ENCODE results near the gene TNFRSF25.
A peak's percentile ranks its signal among the peaks of the same experiment; 100 is the strongest.
"Not testable (repeated sequence)": the region's sequence is repeated elsewhere in the genome, so short reads cannot be mapped to it uniquely, and the experiment has no call there.

TNFRSF25 gene

DNA sequence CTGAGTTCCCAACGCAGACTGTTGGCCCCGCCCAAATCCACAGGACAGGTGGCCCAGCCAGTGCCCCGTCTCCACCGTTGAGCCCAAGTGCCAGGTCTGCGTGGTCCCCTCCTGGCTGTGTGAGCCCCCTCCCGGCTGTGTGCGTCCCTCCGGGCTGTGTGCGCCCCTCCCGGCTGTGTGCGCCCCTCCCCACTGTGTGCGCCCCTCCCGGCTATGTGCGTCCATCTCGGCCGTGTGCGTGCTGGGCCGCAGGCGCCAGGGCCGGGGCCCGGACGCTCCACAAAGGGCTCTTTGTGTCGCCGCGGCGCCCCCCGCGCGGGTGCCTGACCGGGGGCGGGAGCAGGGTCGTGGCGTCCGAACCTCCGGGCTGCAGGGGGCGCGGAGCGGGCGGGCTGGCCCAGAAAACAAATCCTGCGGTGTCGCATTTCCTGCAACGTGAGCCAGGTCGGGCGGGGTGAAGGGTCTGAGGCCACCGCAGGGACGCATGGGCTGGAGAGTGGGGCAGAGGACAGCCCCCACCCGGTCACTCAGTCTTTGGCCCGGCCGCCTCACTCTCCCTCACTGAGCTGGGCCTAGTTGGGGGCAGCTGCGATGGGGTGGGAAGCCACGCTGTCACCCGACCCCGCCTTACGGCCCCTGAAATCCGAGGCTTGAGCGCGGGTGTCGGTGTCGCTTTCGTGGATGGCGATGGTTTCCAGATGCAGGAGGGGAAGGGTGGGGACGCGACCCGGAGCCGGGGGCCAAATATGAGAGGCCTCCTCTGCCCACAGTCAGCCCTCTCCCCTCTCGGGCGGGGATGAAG lies 18.8 kb downstream of the TNFRSF25 start:
- TF ChIP-seq, protein P1, sequence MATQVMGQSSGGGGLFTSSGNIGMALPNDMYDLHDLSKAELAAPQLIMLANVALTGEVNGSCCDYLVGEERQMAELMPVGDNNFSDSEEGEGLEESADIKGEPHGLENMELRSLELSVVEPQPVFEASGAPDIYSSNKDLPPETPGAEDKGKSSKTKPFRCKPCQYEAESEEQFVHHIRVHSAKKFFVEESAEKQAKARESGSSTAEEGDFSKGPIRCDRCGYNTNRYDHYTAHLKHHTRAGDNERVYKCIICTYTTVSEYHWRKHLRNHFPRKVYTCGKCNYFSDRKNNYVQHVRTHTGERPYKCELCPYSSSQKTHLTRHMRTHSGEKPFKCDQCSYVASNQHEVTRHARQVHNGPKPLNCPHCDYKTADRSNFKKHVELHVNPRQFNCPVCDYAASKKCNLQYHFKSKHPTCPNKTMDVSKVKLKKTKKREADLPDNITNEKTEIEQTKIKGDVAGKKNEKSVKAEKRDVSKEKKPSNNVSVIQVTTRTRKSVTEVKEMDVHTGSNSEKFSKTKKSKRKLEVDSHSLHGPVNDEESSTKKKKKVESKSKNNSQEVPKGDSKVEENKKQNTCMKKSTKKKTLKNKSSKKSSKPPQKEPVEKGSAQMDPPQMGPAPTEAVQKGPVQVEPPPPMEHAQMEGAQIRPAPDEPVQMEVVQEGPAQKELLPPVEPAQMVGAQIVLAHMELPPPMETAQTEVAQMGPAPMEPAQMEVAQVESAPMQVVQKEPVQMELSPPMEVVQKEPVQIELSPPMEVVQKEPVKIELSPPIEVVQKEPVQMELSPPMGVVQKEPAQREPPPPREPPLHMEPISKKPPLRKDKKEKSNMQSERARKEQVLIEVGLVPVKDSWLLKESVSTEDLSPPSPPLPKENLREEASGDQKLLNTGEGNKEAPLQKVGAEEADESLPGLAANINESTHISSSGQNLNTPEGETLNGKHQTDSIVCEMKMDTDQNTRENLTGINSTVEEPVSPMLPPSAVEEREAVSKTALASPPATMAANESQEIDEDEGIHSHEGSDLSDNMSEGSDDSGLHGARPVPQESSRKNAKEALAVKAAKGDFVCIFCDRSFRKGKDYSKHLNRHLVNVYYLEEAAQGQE (IDR thresholded peaks at IDR 0.05; ENCODE audit: insufficient replicate concordance, low read depth) = no peak
- TF ChIP-seq, protein P2, sequence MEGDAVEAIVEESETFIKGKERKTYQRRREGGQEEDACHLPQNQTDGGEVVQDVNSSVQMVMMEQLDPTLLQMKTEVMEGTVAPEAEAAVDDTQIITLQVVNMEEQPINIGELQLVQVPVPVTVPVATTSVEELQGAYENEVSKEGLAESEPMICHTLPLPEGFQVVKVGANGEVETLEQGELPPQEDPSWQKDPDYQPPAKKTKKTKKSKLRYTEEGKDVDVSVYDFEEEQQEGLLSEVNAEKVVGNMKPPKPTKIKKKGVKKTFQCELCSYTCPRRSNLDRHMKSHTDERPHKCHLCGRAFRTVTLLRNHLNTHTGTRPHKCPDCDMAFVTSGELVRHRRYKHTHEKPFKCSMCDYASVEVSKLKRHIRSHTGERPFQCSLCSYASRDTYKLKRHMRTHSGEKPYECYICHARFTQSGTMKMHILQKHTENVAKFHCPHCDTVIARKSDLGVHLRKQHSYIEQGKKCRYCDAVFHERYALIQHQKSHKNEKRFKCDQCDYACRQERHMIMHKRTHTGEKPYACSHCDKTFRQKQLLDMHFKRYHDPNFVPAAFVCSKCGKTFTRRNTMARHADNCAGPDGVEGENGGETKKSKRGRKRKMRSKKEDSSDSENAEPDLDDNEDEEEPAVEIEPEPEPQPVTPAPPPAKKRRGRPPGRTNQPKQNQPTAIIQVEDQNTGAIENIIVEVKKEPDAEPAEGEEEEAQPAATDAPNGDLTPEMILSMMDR (IDR thresholded peaks at IDR 0.05; ENCODE audit: insufficient read depth, low read length) = no peak
- TF ChIP-seq POLR2AphosphoS5 (IDR thresholded peaks at IDR 0.05; ENCODE audit: low read depth) = no peak
- no peak for TF ChIP-seq GABPA (IDR thresholded peaks at IDR 0.05; ENCODE audit: low read depth)
- no peak for TF ChIP-seq SPI1 (IDR thresholded peaks at IDR 0.05; ENCODE audit: borderline replicate concordance, low read depth)
- Histone ChIP-seq H3K27ac (replicated peaks) (no peak overlapping the region), H3K27me3 (ENCODE audit: insufficient read depth, poor library complexity, severe bottlenecking) (peaks cover 41% of the 10 kb centered on the region), H3K4me3 (replicated peaks; ENCODE audit: insufficient read depth, low read length) (no peak overlapping the region)
- no peak for DNase-seq (ENCODE audit: low read depth in 1 of 2, low spot score in 1 of 2)

DNA sequence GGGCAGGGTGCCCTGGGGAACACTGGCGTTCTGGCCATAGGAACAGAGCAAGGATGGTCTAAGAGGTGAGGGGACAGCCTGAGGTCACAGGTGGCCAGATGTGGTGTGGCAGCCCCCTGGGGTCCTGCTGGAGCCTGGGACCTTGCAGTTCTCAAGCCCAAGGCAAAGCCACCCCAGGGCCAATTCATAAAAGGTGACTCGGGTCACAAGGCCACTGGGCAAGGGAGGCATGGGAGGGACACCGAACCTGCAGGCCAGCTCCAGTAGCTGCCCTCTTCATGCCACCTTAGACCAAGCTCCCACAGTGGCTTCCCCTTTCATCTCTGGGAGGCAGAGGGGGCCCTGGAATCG lies 19.3 kb downstream of the TNFRSF25 start:
- no peak overlapping the region for H3K4me3 ChIP-seq (replicated peaks; ENCODE audit: insufficient read depth, low read length)
- TF ChIP-seq POLR2AphosphoS5 (IDR thresholded peaks at IDR 0.05; ENCODE audit: low read depth) = no peak
- TF ChIP-seq, protein P1 (IDR thresholded peaks at IDR 0.05; ENCODE audit: insufficient replicate concordance, low read depth) = no peak
- TF ChIP-seq SPI1 (IDR thresholded peaks at IDR 0.05; ENCODE audit: borderline replicate concordance, low read depth) = no peak
- TF ChIP-seq, protein P2 (IDR thresholded peaks at IDR 0.05; ENCODE audit: insufficient read depth, low read length) = no peak
- TF ChIP-seq GABPA (IDR thresholded peaks at IDR 0.05; ENCODE audit: low read depth) = no peak
- H3K27ac ChIP-seq (replicated peaks) = no peak overlapping the region

DNA sequence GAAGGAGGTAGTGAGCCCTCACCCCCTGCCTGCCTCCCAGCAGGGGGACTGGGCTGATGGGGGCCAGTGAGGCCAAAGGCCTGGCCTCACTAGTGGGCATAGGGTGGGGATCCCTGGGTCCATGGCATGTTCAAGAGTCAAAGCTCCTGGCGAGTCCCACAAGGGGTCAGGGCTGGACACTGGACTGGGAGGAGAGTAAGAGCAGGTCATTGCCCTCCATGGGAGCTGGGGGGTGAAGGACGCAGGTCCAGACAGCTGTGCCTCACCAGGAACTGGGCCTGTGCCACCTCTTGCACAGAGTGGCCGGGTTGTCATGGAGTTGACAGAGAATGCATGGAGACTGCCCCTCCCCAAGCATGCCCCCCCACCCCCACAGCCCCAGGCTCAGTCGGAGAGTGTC lies 20.0 kb downstream of the TNFRSF25 start:
- DNase-seq (ENCODE audit: low read depth in 1 of 2, low spot score in 1 of 2); H3K27ac ChIP-seq (replicated peaks); H3K4me3 ChIP-seq (replicated peaks; ENCODE audit: insufficient read depth, low read length): not testable (repeated sequence)
- H3K27me3 ChIP-seq (ENCODE audit: insufficient read depth, poor library complexity, severe bottlenecking) = peaks cover 39% of the 10 kb centered on the region

More for the DNA sequence above, 19.3 kb downstream of the TNFRSF25 start:
- no peak for DNase-seq (ENCODE audit: low read depth in 1 of 2, low spot score in 1 of 2)
- H3K27me3 ChIP-seq (ENCODE audit: insufficient read depth, poor library complexity, severe bottlenecking) = peaks cover 39% of the 10 kb centered on the region

DNA sequence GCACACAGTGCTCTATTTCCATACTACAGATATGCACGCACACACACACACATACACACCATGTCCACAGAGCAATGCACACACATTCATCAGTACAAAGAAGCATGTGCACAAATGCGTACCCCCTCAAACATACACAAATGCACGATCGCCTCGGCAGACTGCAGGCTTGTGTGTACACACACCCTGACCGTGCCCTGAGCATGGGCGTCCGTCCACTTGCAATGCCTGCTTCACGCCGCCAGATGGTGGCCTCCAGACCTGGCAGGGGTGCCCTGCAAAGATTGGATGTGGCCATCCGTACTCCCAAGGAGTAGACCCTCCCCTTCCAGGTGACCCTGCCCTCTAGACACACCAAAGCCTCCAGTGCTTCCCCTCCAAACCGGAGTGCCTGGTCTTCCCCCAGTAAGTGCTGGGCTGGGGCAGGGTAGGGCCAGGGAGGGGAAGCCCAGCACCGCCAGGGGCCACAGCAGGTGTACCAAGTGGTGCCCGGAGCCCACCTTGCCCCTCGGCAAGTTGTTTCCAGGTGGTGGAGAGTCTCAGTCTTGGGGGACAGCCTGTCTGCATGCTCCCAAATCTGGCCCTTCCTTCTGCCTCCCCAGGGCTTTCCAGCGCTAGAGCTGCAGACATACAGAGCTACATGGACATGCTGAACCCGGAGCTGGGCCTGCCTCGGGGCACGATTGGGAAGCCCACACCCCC lies 20.8 kb downstream of the TNFRSF25 start:
- peaks cover 36% of the 10 kb centered on the region for H3K27me3 ChIP-seq (ENCODE audit: insufficient read depth, poor library complexity, severe bottlenecking)
- TF ChIP-seq, protein P2 (IDR thresholded peaks at IDR 0.05; ENCODE audit: insufficient read depth, low read length) = no peak
- TF ChIP-seq, protein P1 (IDR thresholded peaks at IDR 0.05; ENCODE audit: insufficient replicate concordance, low read depth) = no peak
- no peak for TF ChIP-seq SPI1 (IDR thresholded peaks at IDR 0.05; ENCODE audit: borderline replicate concordance, low read depth)
- no peak for TF ChIP-seq GABPA (IDR thresholded peaks at IDR 0.05; ENCODE audit: low read depth)
- TF ChIP-seq POLR2AphosphoS5 (IDR thresholded peaks at IDR 0.05; ENCODE audit: low read depth) = no peak
- H3K27ac ChIP-seq (replicated peaks) = no peak overlapping the region
- DNase-seq (ENCODE audit: low read depth in 1 of 2, low spot score in 1 of 2) = peak in 1 of 2 experiments; percentile 28
- H3K4me3 ChIP-seq (replicated peaks; ENCODE audit: insufficient read depth, low read length) = no peak overlapping the region

Data from HL-60 (cell line).